Testis (tissue), 3 donors: ENCODE results near the gene IL17RE. TPM values are rescaled to one million over a fixed set of nuclear protein-coding genes. Genes with fewer than 3 reads are reported as not detected.

ENCODE experiments used
- DNase-seq: peaks from one replicate; pipeline ENCODE4 v3.0.0-alpha.2; 2019
- H3K27ac ChIP-seq, 2 donors: fragments of 200-600 bp; sonication (generic); one replicate each; pipeline ENCODE4 v1.5.1; 2019
- H3K27me3 ChIP-seq: fragments of 200-600 bp; sonication (generic); one replicate; pipeline ENCODE4 v1.5.1; 2019
- H3K36me3 ChIP-seq: fragments of 200-600 bp; sonication (generic); one replicate; pipeline ENCODE4 v1.5.1; 2017; ENCODE audit warnings: low read depth; ENCODE audit errors: missing control alignments
- H3K4me1 ChIP-seq: fragments of 200-600 bp; sonication (generic); one replicate; pipeline ENCODE4 v1.5.1; 2019
- H3K4me3 ChIP-seq, 2 donors: fragments of 200-600 bp; sonication (generic); one replicate each; pipeline ENCODE4 v1.5.1; 2017 to 2019
- H3K9me3 ChIP-seq: fragments of 200-600 bp; sonication (generic); one replicate; pipeline ENCODE4 v1.5.1; 2017
- CTCF ChIP-seq, 3 experiments: fragments of 450-650 bp in 2 of 3; fragments of 200-600 bp in 1 of 3; sonication (generic) in 1 of 3; IDR thresholded peaks; one replicate each; pipeline ENCODE4 v1.5.1; 2016 to 2019; ENCODE audit warnings: antibody characterized with exemption in 3 of 3, mild to moderate bottlenecking in 2 of 3, moderate library complexity in 1 of 3
- POLR2A ChIP-seq: fragments of 450-650 bp; IDR thresholded peaks from one replicate; pipeline ENCODE4 v1.6.1; 2017; ENCODE audit warnings: antibody characterized with exemption, mild to moderate bottlenecking, moderate library complexity
- WGBS, 2 donors: methylation state at CpG; one replicate each; pipeline ENCODE4 v1.1.5; 2018; 5-methylcytosine and 5-hydroxymethylcytosine counted together
- intact Hi-C: fragments of 100-400 bp; cut with DNase I; formaldehyde crosslinking; loops from one replicate; pipeline ENCODE4 v1.15.1; 2023; ENCODE audit warnings: low total_unique reads
- polyA plus RNA-seq: library from polyadenylated mRNA; stranded (reverse); fragments of 350-450 nt; fragmentation: Illumina TruSeq; extraction: RNeasy Lipid Tissue Mini Kit (QIAGEN cat#74804); gene quantifications from one replicate; pipeline ENCODE4 v1.2.3, GENCODE V29; 2014; ENCODE audit warnings: low read depth, low replicate concordance; ENCODE audit not compliant: insufficient read depth
- small RNA-seq, 2 donors: library from RNA; depleted of rRNA; stranded (forward); fragments of <200 nt; gene quantifications; one replicate each; pipeline ENCODE3, GENCODE V24; 2016
- total RNA-seq, 2 donors: library from RNA; depleted of rRNA; stranded (reverse); fragments of >200 nt; gene quantifications; one replicate each; pipeline ENCODE4 v1.2.3, GENCODE V29; 2016

Gene IL17RE
- total and polyA plus RNA-seq, 3 donors from 2014 or later = 0.43 to 1.8 (median 0.79) TPM

DNA sequence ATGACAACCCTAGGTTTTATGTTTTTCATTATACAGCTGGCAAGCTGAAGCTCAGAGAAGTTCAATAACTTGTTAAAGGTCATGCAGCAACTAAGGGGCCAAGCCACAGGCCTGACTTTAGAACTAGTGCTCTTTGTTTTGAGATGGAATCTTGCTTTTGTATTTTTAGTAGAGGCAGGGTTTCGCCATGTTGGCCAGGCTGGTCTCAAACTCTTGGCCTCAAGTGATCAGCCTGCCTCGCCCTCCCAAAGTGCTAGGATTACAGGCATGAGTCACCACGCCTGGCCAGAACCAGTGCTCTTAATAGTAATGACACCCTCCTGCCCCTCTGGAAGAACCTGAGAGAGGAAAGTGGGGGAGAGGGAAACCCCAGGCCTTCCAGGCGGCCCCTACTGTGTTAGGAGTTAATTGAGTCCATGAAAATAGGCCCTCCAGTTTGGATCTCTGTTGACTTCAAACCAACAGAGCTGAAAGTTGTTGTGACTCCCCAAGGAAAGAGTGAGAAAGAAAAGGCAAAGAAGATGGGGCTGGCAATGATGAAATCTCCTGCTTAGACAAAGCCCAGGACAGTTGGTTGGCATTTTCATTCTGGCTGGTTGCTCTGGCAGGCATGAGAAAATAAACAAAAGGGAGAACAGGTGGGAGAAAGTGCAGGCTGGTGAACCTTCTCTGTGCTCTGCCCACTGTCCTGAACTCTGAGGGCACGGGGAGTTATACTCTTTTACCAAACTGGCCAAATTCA lies 53.1 kb downstream of the IL17RE start:
- H3K36me3 ChIP-seq = no peaks in the 10 kb centered on the region
- peaks cover 6% of the 10 kb centered on the region for H3K4me1 ChIP-seq
- no peaks in the 10 kb centered on the region for H3K27me3 ChIP-seq
- intact Hi-C loops = no loop called here
- 93% methylated on average over 5 of the region's 5 CpGs for WGBS, 2 donors
- H3K9me3 ChIP-seq = no peaks in the 10 kb centered on the region
- TF ChIP-seq CTCF (IDR thresholded peaks at IDR 0.05) = no peak
- TF ChIP-seq POLR2A = no peak
- H3K27ac ChIP-seq = no peak overlapping the region
- no peak overlapping the region for H3K4me3 ChIP-seq
- DNase-seq = no peak

DNA sequence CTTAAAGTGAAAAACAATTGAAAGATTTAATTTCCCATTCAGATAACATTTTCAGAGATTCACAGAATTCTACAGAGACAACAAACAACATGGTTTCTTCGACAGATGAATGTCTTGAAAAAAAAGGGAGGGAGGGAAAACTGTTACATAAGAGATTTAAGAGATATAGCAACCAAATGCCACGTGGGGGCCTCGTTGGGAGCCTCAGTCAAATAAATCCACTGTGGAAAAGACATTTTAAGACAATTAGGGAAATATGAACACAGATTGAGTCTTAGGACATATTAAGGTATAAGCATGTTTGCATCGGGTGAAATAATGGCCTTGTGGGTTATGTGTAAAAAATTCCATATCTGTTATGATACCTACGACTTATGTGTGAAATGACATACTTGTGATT lies 54.6 kb downstream of the IL17RE start:
- no peaks in the 10 kb centered on the region for H3K4me1 ChIP-seq
- no peak overlapping the region for H3K27ac ChIP-seq
- H3K36me3 ChIP-seq = no peaks in the 10 kb centered on the region
- H3K27me3 ChIP-seq = no peaks in the 10 kb centered on the region
- no peak overlapping the region for H3K4me3 ChIP-seq
- no peaks in the 10 kb centered on the region for H3K9me3 ChIP-seq
- intact Hi-C loops = no loop called here
- WGBS, 2 donors = 61 to 67% methylated on average over 5 of the region's 5 CpGs
- DNase-seq = no peak
- TF ChIP-seq CTCF (IDR thresholded peaks at IDR 0.05) (no peak), POLR2A (no peak)

- H3K27me3 ChIP-seq = no peaks in the 10 kb centered on the region
- DNase-seq = no peak
- no peaks in the 10 kb centered on the region for H3K36me3 ChIP-seq
- intact Hi-C loops = no loop called here
- no peaks in the 10 kb centered on the region for H3K4me1 ChIP-seq
- no peak overlapping the region for H3K27ac ChIP-seq
- TF ChIP-seq CTCF (IDR thresholded peaks at IDR 0.05) = no peak
- no peaks in the 10 kb centered on the region for H3K9me3 ChIP-seq
- 85 to 90% methylated on average over 6 of the region's 6 CpGs for WGBS, 2 donors
- H3K4me3 ChIP-seq = no peak overlapping the region
Measured at GRCh38 chr3:9965200-9965875, 62.7 kb downstream of the IL17RE start.

Small RNA genes within 50 kb of the gene (small RNA-seq; reads per million reads assigned to genes)
- 0 reads per million in 2 donors for gene RNU6-882P

Other genes with a start within 250 kb of the IL17RE start
- gene CPNE9, start 199.0 kb upstream of the IL17RE start, total RNA-seq = 1 to 10 TPM in 1 of 2 donors, under 1 TPM in 1; 0.31 to 1.4 TPM
- 1.3 TPM for gene CPNE9, start 199.0 kb upstream of the IL17RE start, polyA plus RNA-seq
- 10 to 100 TPM; 55.1 to 58.4 TPM for gene BRPF1, start 171.1 kb upstream of the IL17RE start, total RNA-seq
- gene BRPF1, start 171.1 kb upstream of the IL17RE start, polyA plus RNA-seq = 47.4 TPM
- 10 to 100 TPM; 30.3 to 36.4 TPM for gene OGG1, start 152.9 kb upstream of the IL17RE start, total RNA-seq
- gene OGG1, start 152.9 kb upstream of the IL17RE start, polyA plus RNA-seq = 18.8 TPM
- 100 to 1,000 TPM; 127 to 185 TPM for gene CAMK1, start 132.9 kb upstream of the IL17RE start, total RNA-seq
- 62.7 TPM for gene CAMK1, start 132.9 kb upstream of the IL17RE start, polyA plus RNA-seq
- 100 to 1,000 TPM in 1 of 2 donors, 10 to 100 TPM in 1; 94.6 to 123 TPM for gene TADA3, start 110.4 kb upstream of the IL17RE start, total RNA-seq
- 123 TPM for gene TADA3, start 110.4 kb upstream of the IL17RE start, polyA plus RNA-seq
- gene ARPC4, start 109.8 kb upstream of the IL17RE start, total RNA-seq = 100 to 1,000 TPM; 108 to 124 TPM
- 99.6 TPM for gene ARPC4, start 109.8 kb upstream of the IL17RE start, polyA plus RNA-seq
- 100 to 1,000 TPM; 142 to 163 TPM for gene TTLL3, start 92.6 kb upstream of the IL17RE start, total RNA-seq
- gene TTLL3, start 92.6 kb upstream of the IL17RE start, polyA plus RNA-seq = 104 TPM
- gene RPUSD3, start 58.8 kb upstream of the IL17RE start, total RNA-seq = 10 to 100 TPM; 53.3 to 63.4 TPM
- 124 TPM for gene RPUSD3, start 58.8 kb upstream of the IL17RE start, polyA plus RNA-seq
- 1 to 10 TPM; 1.1 to 1.6 TPM for gene CIDEC, start 22.6 kb upstream of the IL17RE start, total RNA-seq
- gene CIDEC, start 22.6 kb upstream of the IL17RE start, polyA plus RNA-seq = 2.9 TPM
- gene JAGN1, start 12.2 kb upstream of the IL17RE start, total RNA-seq = 10 to 100 TPM; 33.3 to 39.8 TPM
- 36.0 TPM for gene JAGN1, start 12.2 kb upstream of the IL17RE start, polyA plus RNA-seq
- 10 to 100 TPM; 21.0 to 26.1 TPM for gene IL17RC, start 14.2 kb downstream of the IL17RE start, total RNA-seq
- gene IL17RC, start 14.2 kb downstream of the IL17RE start, polyA plus RNA-seq = 12.0 TPM
- 10 to 100 TPM; 34.9 to 37.1 TPM for gene CRELD1, start 31.0 kb downstream of the IL17RE start, total RNA-seq
- 65.7 TPM for gene CRELD1, start 31.0 kb downstream of the IL17RE start, polyA plus RNA-seq
- gene PRRT3, start 49.6 kb downstream of the IL17RE start, total RNA-seq = 1 to 10 TPM; 6.6 to 7.2 TPM
- gene PRRT3, start 49.6 kb downstream of the IL17RE start, polyA plus RNA-seq = 7.6 TPM
- gene EMC3, start 84.0 kb downstream of the IL17RE start, total RNA-seq = 10 to 100 TPM; 64.2 to 72.5 TPM
- 270 TPM for gene EMC3, start 84.0 kb downstream of the IL17RE start, polyA plus RNA-seq
- 10 to 100 TPM; 23.7 to 41.6 TPM for gene FANCD2, start 123.6 kb downstream of the IL17RE start, total RNA-seq
- 38.5 TPM for gene FANCD2, start 123.6 kb downstream of the IL17RE start, polyA plus RNA-seq
- gene FANCD2OS, start 205.4 kb downstream of the IL17RE start, total RNA-seq = 10 to 100 TPM; 14.3 to 25.8 TPM
- 118 TPM for gene FANCD2OS, start 205.4 kb downstream of the IL17RE start, polyA plus RNA-seq
- 100 to 1,000 TPM; 145 to 157 TPM for gene BRK1, start 212.8 kb downstream of the IL17RE start, total RNA-seq
- gene BRK1, start 212.8 kb downstream of the IL17RE start, polyA plus RNA-seq = 250 TPM
- 10 to 100 TPM; 61.2 to 73.0 TPM for gene VHL, start 238.9 kb downstream of the IL17RE start, total RNA-seq
- 39.6 TPM for gene VHL, start 238.9 kb downstream of the IL17RE start, polyA plus RNA-seq